ENCODE data around the gene PFKFB3.

- TF ChIP-seq CTCF (IDR thresholded peaks at IDR 0.05) (no peak), EZH2phosphoT487 (IDR thresholded peaks at IDR 0.05) (no peak), EZH2 (IDR thresholded peaks at IDR 0.05) (no peak)
Observed at GRCh38 chr10:6207658-6208057, 4.9 kb downstream of the PFKFB3 start.

All from neural progenitor cell (in vitro differentiated cells).